ENCODE results near the gene PCDH15. TPM values are rescaled to one million over a fixed set of nuclear protein-coding genes. Genes with fewer than 3 reads are reported as not detected.

PCDH15 gene
- polyA plus RNA-seq, 1 experiment, result not detected

DNA sequence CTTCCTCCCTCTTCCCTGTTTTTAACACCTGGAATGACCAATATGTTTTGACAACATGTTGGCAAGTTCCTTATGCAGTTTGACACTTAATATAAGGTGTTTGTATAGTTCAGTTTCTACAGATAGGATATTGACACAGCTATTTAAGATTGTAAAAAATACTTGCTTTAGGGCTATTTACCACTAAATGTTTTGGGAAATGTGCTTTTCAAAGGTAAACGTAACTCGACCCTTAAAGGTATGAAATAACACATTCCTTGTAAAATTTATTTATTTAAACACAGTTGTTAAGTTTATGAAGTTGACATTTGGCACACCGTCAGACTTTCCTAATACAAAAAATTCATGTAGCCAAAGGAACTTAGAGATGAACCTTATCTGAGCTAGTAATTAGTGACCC lies 817.6 kb downstream of the PCDH15 start:
- TF ChIP-seq, protein P1, sequence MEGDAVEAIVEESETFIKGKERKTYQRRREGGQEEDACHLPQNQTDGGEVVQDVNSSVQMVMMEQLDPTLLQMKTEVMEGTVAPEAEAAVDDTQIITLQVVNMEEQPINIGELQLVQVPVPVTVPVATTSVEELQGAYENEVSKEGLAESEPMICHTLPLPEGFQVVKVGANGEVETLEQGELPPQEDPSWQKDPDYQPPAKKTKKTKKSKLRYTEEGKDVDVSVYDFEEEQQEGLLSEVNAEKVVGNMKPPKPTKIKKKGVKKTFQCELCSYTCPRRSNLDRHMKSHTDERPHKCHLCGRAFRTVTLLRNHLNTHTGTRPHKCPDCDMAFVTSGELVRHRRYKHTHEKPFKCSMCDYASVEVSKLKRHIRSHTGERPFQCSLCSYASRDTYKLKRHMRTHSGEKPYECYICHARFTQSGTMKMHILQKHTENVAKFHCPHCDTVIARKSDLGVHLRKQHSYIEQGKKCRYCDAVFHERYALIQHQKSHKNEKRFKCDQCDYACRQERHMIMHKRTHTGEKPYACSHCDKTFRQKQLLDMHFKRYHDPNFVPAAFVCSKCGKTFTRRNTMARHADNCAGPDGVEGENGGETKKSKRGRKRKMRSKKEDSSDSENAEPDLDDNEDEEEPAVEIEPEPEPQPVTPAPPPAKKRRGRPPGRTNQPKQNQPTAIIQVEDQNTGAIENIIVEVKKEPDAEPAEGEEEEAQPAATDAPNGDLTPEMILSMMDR (IDR thresholded peaks at IDR 0.05; ENCODE audit: low read depth, low read length), result no peak

DNA sequence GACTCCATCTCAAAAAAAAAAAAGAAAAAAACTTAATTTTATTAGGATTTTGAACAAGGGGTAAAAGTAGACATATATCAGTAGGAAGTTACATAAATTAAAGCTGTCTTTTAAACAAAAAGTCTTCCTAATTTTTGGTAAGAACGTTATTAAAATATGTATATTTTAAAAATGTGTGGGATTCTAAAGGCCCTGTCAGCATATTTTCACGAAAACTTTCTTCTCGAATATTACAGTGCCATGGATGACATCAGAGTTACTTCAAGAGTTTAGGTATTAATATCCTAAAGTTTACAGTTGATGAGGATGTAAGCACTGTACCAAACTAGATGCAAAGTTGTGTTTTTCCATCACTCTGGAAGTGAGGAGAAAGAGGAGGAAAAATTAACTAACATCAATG lies 820.8 kb downstream of the PCDH15 start:
- Histone ChIP-seq H3K4me3 (ENCODE audit: low read depth, low read length) (no peak overlapping the region), H3K27me3 (ENCODE audit: control insufficient read depth, insufficient read depth, low read length) (no peaks in the 10 kb centered on the region), H3K9me3 (ENCODE audit: control insufficient read depth, insufficient read depth, low read length) (peaks cover 6% of the 10 kb centered on the region; the same call in 1 of the 2 replicates), H3K27ac (ENCODE audit: low read depth, low read length) (no peak overlapping the region)
- TF ChIP-seq, protein P1 (IDR thresholded peaks at IDR 0.05; ENCODE audit: low read depth, low read length), result no peak
- no peak for DNase-seq (ENCODE audit: low read depth, low spot score)
- CTCF ChIA-PET, result no interaction called here
- POLR2A ChIA-PET, result no interaction called here

More for the DNA sequence above, 817.6 kb downstream of the PCDH15 start:
- CTCF ChIA-PET, result no interaction called here
- Histone ChIP-seq H3K9me3 (ENCODE audit: control insufficient read depth, insufficient read depth, low read length) (peaks cover 3% of the 10 kb centered on the region; the same call in 1 of the 2 replicates), H3K4me3 (ENCODE audit: low read depth, low read length) (no peak overlapping the region), H3K27me3 (ENCODE audit: control insufficient read depth, insufficient read depth, low read length) (no peaks in the 10 kb centered on the region), H3K27ac (ENCODE audit: low read depth, low read length) (no peak overlapping the region)
- no peak for DNase-seq (ENCODE audit: low read depth, low spot score)
- POLR2A ChIA-PET, result no interaction called here

DNA sequence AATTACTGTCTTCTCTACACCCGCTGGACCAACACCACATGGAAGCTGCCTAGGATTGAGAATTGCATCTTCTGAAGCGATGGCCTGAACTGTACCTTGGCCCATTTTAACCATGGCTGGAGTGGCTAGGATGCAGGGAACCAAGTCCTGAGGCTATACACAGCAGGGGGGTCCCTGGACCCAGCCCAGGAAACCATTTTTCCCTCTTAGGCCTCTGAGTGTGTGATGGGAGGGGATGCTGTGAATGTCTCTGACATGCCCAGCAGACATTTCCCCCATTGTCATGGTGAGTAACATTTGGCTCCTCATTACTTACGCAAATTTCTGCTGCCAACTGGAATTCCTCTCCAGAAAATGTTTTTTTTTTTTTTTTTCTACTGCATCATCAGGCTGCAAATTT lies 822.7 kb downstream of the PCDH15 start:
- no peaks in the 10 kb centered on the region for H3K27me3 ChIP-seq (ENCODE audit: control insufficient read depth, insufficient read depth, low read length)
- no peak overlapping the region for H3K4me3 ChIP-seq (ENCODE audit: low read depth, low read length)
- ChIA-PET CTCF (no interaction called here), POLR2A (no interaction called here)
- peaks cover 6% of the 10 kb centered on the region; the same call in 1 of the 2 replicates for H3K9me3 ChIP-seq (ENCODE audit: control insufficient read depth, insufficient read depth, low read length)
- TF ChIP-seq, protein P1 (IDR thresholded peaks at IDR 0.05; ENCODE audit: low read depth, low read length), result no peak
- DNase-seq (ENCODE audit: low read depth, low spot score), result no peak
- H3K27ac ChIP-seq (ENCODE audit: low read depth, low read length), result no peak overlapping the region

DNA sequence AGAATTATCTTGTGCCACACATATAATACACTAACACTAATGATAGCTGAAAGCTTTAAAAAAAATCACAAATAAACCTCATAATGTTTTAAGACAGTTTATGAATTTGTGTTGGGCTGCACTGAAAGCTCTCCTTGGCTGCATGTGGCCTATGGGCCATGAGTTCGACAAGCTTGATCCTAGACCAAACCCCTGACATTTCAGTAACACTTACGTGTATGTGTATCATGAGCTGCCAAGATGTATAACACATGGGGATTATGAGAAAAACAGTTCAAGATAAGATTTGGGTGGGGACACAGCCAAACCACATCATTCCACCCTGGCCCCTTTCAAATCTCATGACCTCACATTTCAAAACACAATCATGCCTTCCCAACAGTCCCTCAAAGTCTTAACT lies 823.8 kb downstream of the PCDH15 start:
- CTCF ChIA-PET, result no interaction called here
- POLR2A ChIA-PET, result no interaction called here
- no peaks in the 10 kb centered on the region for H3K27me3 ChIP-seq (ENCODE audit: control insufficient read depth, insufficient read depth, low read length)

DNA sequence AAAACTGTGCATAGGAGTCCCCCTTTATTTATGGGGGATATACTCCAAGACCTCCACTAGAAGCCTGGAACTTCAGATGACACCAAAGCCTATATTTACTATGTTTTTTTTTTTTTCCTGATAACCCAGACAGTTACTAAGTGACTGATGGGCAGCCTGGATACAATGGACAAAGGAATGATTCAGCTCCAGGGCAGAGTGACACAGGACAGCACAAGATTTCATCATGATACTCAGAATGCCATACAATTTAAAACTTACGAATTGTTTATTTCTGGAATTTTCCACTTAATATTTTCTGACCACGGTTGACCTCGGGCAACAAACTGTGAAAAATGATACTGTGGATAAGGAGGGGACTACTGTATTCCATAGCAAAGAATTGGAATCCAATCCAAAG lies 843.6 kb downstream of the PCDH15 start:
- Histone ChIP-seq H3K4me3 (ENCODE audit: low read depth, low read length) (no peak overlapping the region), H3K27ac (ENCODE audit: low read depth, low read length) (no peak overlapping the region), H3K9me3 (ENCODE audit: control insufficient read depth, insufficient read depth, low read length) (peaks cover 6% of the 10 kb centered on the region), H3K27me3 (ENCODE audit: control insufficient read depth, insufficient read depth, low read length) (no peaks in the 10 kb centered on the region)
- POLR2A ChIA-PET, result no interaction called here
- DNase-seq (ENCODE audit: low read depth, low spot score), result no peak
- CTCF ChIA-PET, result no interaction called here
- TF ChIP-seq, protein P1 (IDR thresholded peaks at IDR 0.05; ENCODE audit: low read depth, low read length), result no peak

More for the DNA sequence above, 823.8 kb downstream of the PCDH15 start:
- Histone ChIP-seq H3K27ac (ENCODE audit: low read depth, low read length) (no peak overlapping the region), H3K4me3 (ENCODE audit: low read depth, low read length) (no peak overlapping the region), H3K9me3 (ENCODE audit: control insufficient read depth, insufficient read depth, low read length) (peaks cover 6% of the 10 kb centered on the region; the same call in 1 of the 2 replicates)
- TF ChIP-seq, protein P1 (IDR thresholded peaks at IDR 0.05; ENCODE audit: low read depth, low read length), result no peak
- no peak for DNase-seq (ENCODE audit: low read depth, low spot score)

All from AG04450 (cell line).